CD4-positive, alpha-beta T cell treated with Interleukin-6 for 4 hours (primary cell): Measurements from ENCODE around the gene PIEZO2.

ENCODE experiments used
- DNase-seq: peaks from one replicate; pipeline ENCODE4 v3.0.0-alpha.2; 2020; ENCODE audit warnings: mixed read lengths

The PIEZO2 gene

GRCh38 chr18:11024928-11025669, 124.3 kb downstream of the PIEZO2 start:
- no peak for DNase-seq

DNA sequence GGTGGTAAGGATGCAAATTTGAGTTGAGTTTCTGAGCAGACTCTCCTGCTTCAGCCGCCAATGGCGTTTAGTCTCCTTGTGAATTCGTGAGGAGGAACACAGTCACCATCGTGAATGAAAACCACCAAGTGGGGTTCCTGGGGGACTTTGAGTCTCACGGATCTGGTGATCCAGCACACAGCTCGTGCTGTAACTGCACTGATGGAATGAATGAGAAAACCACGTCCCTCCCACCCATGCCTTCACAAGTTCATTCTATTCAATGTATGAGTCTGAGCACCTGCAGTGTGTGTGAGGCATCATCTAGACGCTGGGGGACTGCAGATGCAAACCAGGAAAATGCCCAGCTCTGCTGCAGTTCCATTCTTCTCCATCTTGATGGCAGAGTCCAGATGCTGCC, 127.9 kb downstream of the PIEZO2 start:
- no peak for DNase-seq

DNA sequence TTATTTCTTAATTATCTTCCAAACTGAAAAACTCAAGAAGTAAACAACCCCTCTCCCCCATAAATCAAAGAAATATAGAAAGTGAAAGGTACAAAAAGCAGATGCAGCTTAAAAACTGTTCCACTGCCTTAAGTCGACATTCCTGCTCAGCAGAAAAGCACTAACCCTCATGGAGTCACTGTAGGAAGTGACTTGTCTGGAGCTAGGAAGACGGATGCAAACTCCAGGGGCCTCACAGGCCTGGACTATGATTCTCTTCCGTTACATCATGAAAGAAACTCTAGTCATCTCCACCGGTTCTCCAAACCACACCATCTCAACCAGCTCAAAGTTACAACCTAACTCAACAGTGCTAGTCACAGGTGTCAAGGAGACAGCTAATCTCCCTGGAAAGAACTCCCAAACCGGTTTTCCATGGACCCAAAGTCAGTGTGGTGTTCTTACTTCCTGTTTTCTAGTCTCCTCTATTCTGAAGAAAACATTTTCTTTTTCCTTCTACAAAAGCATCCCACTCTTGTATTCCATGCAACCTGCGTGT, 128.4 kb downstream of the PIEZO2 start:
- DNase-seq = no peak

- DNase-seq = no peak
Observed at GRCh38 chr18:11020161-11020853, 129.1 kb downstream of the PIEZO2 start.

GRCh38 chr18:11019295-11020105, 129.9 kb downstream of the PIEZO2 start:
- no peak for DNase-seq

GRCh38 chr18:11009869-11010268, 139.5 kb downstream of the PIEZO2 start:
- DNase-seq = no peak

- DNase-seq = no peak
Observed at GRCh38 chr18:11009147-11009546, 140.2 kb downstream of the PIEZO2 start.

DNA sequence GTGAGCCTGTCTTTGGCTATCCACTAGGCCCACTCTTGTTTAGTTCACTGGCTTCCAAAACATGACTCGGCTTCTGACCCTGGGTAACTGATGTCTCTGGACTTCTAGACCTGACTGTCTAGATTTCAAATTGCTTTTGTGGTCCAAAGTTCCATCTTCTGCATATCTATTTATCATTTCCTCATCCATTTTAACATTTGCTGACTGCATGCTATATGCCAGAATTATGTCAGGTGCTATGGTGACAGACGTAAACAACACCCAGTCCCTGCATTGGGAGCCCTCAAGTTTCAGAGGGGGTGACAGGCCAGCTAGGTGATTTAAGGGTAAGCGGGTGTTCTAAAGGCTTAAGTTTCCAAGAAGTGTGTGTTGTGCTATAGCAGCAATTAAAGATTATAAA, 140.9 kb downstream of the PIEZO2 start:
- no peak for DNase-seq

- DNase-seq = no peak
Observed at GRCh38 chr18:11005528-11005927, 143.8 kb downstream of the PIEZO2 start.

DNA sequence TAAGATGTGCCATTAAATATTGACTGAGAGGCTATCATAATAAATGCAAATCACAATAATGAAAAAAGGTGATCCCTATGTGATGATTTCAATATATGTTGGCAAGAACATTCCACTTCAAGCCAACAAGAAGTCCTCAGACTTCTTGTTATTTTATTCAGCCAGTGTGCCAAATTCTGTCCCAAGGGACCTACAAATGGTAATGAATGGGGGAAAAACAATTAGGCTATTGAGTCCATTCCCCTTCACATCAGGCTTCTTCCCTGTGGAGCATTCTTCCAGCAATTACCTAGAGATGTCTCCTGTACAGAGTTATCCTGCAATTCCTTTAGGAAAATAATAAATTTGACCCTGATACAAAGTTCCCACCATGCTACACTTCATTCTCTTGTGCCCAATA, 144.4 kb downstream of the PIEZO2 start:
- no peak for DNase-seq

- no peak for DNase-seq
Observed at GRCh38 chr18:11004294-11004693, 145.1 kb downstream of the PIEZO2 start.

DNA sequence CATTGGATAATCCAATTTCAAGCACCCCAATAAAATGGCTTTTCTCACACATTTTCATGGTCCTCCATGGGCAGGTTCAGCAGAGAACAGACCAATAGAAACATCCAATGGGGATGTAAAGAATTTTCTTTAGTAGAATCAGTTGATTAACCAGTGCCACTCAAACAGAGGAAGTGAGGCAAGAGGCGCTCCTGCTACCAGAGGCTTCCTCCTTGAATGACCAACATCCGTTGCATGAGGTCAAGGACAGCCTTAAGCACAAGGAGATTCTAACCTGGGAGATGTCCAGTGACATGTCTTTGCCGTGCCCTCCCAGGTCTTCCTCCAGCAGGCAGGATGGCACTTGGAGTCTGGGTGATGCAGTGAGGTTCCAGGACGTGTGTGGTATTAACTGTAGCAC, 146.6 kb downstream of the PIEZO2 start:
- no peak for DNase-seq

DNA sequence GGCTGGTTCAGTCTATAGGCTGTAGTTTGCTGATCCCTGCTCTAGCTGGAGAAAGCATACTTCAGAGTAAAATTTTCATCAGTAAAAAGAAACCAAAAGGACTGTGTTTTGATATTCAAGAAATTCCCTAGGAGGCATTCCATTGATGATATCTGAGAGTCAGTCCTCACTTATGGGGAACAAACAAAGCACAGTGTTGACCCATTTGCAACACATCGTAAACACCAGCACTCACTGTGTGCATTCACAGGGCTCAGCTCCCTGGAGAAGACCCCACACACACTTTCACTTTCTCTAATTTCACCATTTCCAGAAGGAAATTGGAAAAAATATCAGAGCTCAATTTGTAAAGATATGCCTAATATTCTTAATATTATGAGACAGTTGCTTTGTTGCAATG, 147.1 kb downstream of the PIEZO2 start:
- no peak for DNase-seq

GRCh38 chr18:11000071-11000470, 149.3 kb downstream of the PIEZO2 start:
- no peak for DNase-seq

- DNase-seq = no peak
Observed at GRCh38 chr18:10997885-10998284, 151.5 kb downstream of the PIEZO2 start.

DNA sequence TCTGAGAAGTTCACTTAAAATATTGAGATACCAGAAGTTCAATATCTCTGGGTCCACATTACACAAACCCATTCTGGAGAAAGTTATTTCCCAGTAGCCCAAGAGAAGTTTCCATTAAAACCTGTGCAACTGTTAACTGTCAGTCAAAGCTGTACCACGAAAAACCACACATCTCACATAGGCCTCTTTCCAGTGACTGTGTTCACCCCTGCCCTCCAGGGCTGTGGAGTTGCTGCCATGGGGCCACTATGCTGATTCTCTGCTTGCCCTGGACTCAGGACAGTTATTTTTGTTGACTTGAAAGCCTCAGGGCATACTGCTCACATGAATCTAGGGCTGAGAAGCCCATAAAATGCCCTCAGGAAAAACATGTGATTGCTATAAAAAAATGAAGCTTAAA, 153.8 kb downstream of the PIEZO2 start:
- DNase-seq = no peak

GRCh38 chr18:10989486-10989885, 159.9 kb downstream of the PIEZO2 start:
- DNase-seq = no peak

DNA sequence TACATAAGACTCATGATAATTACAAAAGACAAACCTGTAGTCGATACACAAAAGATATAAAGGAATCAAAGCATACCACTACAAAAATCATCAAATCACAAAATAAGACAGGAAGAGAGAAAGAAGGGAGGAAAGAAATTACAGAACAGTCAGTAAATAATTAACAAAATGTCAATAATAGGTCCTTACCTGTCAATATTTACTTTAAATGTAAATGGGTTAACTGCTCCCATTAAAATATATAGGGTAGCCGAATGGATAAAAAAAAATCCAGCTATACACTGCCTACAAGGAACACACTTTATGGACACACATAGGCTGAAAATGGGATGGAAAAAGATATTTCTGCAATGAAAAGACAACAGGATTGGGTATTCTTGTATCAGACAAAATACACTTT, 163.7 kb downstream of the PIEZO2 start:
- no peak for DNase-seq

DNA sequence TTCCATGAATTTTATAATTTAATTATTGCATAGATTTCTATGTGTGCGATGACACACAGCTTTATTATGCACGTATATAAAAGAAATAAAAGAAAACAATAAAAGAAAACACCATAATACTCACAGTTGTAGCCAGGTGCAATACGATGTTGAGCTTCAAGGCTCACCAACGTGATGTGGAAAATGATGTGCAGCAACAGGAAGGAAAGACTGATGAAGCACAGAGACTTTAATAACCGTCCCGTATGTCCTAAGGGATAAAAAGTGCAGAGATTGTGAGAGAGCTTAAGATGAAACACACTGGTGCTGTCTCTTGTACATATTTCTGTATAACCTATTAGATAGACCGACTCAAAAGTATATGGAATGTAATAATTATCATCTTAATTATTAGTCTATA, 170.0 kb downstream of the PIEZO2 start:
- no peak for DNase-seq

- no peak for DNase-seq
Observed at GRCh38 chr18:10977042-10977441, 172.3 kb downstream of the PIEZO2 start.

- DNase-seq = no peak
Observed at GRCh38 chr18:10973567-10974203, 175.7 kb downstream of the PIEZO2 start.

DNA sequence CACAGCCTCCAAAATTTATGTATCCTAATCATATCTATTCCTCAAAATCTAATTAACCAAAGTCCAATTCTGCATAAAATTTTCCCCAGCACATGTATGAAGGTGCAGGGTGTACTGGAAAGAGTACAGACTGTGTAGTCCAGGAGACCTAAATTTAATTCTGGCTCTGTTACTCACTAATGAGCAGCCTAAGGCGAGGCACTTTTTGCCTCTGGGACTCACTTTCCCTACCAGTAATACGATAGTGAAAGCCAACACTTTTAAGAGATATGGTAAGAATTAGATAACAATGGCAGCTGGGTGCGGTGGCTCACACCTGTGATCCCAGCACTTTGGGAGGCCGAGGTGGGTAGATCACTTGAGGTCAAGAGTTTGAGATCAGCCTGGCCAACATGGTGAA, 177.7 kb downstream of the PIEZO2 start:
- no peak for DNase-seq

- no peak for DNase-seq
Observed at GRCh38 chr18:10965119-10965518, 184.2 kb downstream of the PIEZO2 start.
